Measurements from ENCODE around the gene MINDY4B. TPM values are rescaled to one million over a fixed set of nuclear protein-coding genes. Genes with fewer than 3 reads are reported as not detected.

The MINDY4B gene
- total and polyA plus RNA-seq, 4 donors, result not detected

- WGBS, 2 donors, result 90% methylated on average over 6 of the region's 6 CpGs
- intact Hi-C loops (cut with DNase I), result no loop called here
- Histone ChIP-seq H3K36me3 (ENCODE audit: control insufficient read depth in 1 of 2, insufficient read depth in 2 of 2, low read length in 1 of 2) (no peaks in the 10 kb centered on the region), H3K9me3 (ENCODE audit: control insufficient read depth, low read length) (peaks cover 2% of the 10 kb centered on the region), H3K4me3 (ENCODE audit: low read length in 2 of 2) (no peak overlapping the region), H3K27me3 (ENCODE audit: control insufficient read depth in 1 of 2, insufficient read depth in 2 of 2, low read length in 1 of 2) (no peaks in the 10 kb centered on the region), H3K27ac (ENCODE audit: low read depth in 1 of 2, low read length in 2 of 2) (no peak overlapping the region), H3K4me1 (ENCODE audit: control insufficient read depth in 1 of 2, insufficient read depth in 2 of 2, low read length in 2 of 2) (no peaks in the 10 kb centered on the region)
- DNase-seq (no peak), ATAC-seq (ENCODE audit: low FRiP score) (no peak)
Measured at GRCh38 chr3:150889106-150889505, 16.1 kb downstream of the MINDY4B start.

- H3K4me1 ChIP-seq (ENCODE audit: control insufficient read depth in 1 of 2, insufficient read depth in 2 of 2, low read length in 2 of 2), result no peaks in the 10 kb centered on the region
- no peak overlapping the region for H3K27ac ChIP-seq (ENCODE audit: low read depth in 1 of 2, low read length in 2 of 2)
- intact Hi-C loops (cut with DNase I), result no loop called here
- WGBS, 2 donors, result 95 to 96% methylated on average over 2 of the region's 2 CpGs
- H3K27me3 ChIP-seq (ENCODE audit: control insufficient read depth in 1 of 2, insufficient read depth in 2 of 2, low read length in 1 of 2), result no peaks in the 10 kb centered on the region
- no peak overlapping the region for H3K4me3 ChIP-seq (ENCODE audit: low read length in 2 of 2)
- H3K9me3 ChIP-seq (ENCODE audit: control insufficient read depth, low read length), result peaks cover 2% of the 10 kb centered on the region
- ATAC-seq (ENCODE audit: low FRiP score), result no peak
- DNase-seq, result no peak
- H3K36me3 ChIP-seq (ENCODE audit: control insufficient read depth in 1 of 2, insufficient read depth in 2 of 2, low read length in 1 of 2), result peaks cover 0 to 2% of the 10 kb centered on the region in 2 donors
Measured at GRCh38 chr3:150887031-150887430, 18.2 kb downstream of the MINDY4B start.

- intact Hi-C loops (cut with DNase I), result no loop called here
Measured at GRCh38 chr3:150885535-150885934, 19.7 kb downstream of the MINDY4B start.

GRCh38 chr3:150878996-150879575, 26.2 kb downstream of the MINDY4B start:
- WGBS, 2 donors, result 24 to 36% methylated on average over 2 of the region's 2 CpGs
- H3K9me3 ChIP-seq (ENCODE audit: control insufficient read depth, low read length), result no peaks in the 10 kb centered on the region
- DNase-seq (no peak), ATAC-seq (ENCODE audit: low FRiP score) (no peak)
- peaks cover 0 to 2% of the 10 kb centered on the region in 2 donors for H3K36me3 ChIP-seq (ENCODE audit: control insufficient read depth in 1 of 2, insufficient read depth in 2 of 2, low read length in 1 of 2)
- intact Hi-C loops (cut with DNase I), result loop anchor here in 1 of 2 donors (10.0 kb wide), 1 partner anchor 266 kb away; no protein-coding TSS in a partner anchor
- no peaks in the 10 kb centered on the region for H3K27me3 ChIP-seq (ENCODE audit: control insufficient read depth in 1 of 2, insufficient read depth in 2 of 2, low read length in 1 of 2)
- H3K27ac ChIP-seq (ENCODE audit: low read depth in 1 of 2, low read length in 2 of 2), result no peak overlapping the region
- H3K4me3 ChIP-seq (ENCODE audit: low read length in 2 of 2), result no peak overlapping the region
- peaks cover 2 to 7% of the 10 kb centered on the region in 2 donors for H3K4me1 ChIP-seq (ENCODE audit: control insufficient read depth in 1 of 2, insufficient read depth in 2 of 2, low read length in 2 of 2)

More at GRCh38 chr3:150885535-150885934, 19.7 kb downstream of the MINDY4B start:
- Histone ChIP-seq H3K36me3 (ENCODE audit: control insufficient read depth in 1 of 2, insufficient read depth in 2 of 2, low read length in 1 of 2) (peaks cover 0 to 2% of the 10 kb centered on the region in 2 donors), H3K27me3 (ENCODE audit: control insufficient read depth in 1 of 2, insufficient read depth in 2 of 2, low read length in 1 of 2) (no peaks in the 10 kb centered on the region), H3K4me1 (ENCODE audit: control insufficient read depth in 1 of 2, insufficient read depth in 2 of 2, low read length in 2 of 2) (no peaks in the 10 kb centered on the region), H3K9me3 (ENCODE audit: control insufficient read depth, low read length) (peaks cover 2% of the 10 kb centered on the region), H3K27ac (ENCODE audit: low read depth in 1 of 2, low read length in 2 of 2) (no peak overlapping the region), H3K4me3 (ENCODE audit: low read length in 2 of 2) (no peak overlapping the region)
- no peak for DNase-seq
- ATAC-seq (ENCODE audit: low FRiP score), result no peak
- 60% methylated on average over 3 of the region's 3 CpGs for whole genome bisulfite sequencing, 2 donors

- intact Hi-C loops (cut with DNase I), result loop anchor here in 1 of 2 donors (10.0 kb wide), 1 partner anchor 267 kb away; no protein-coding TSS in a partner anchor
- 93 to 96% methylated on average over 1 of the region's 1 CpG for WGBS, 2 donors
- no peak overlapping the region for H3K4me3 ChIP-seq (ENCODE audit: low read length in 2 of 2)
- peaks cover 2 to 7% of the 10 kb centered on the region in 2 donors for H3K4me1 ChIP-seq (ENCODE audit: control insufficient read depth in 1 of 2, insufficient read depth in 2 of 2, low read length in 2 of 2)
- DNase-seq, result no peak
- no peaks in the 10 kb centered on the region for H3K27me3 ChIP-seq (ENCODE audit: control insufficient read depth in 1 of 2, insufficient read depth in 2 of 2, low read length in 1 of 2)
- no peaks in the 10 kb centered on the region for H3K9me3 ChIP-seq (ENCODE audit: control insufficient read depth, low read length)
- no peaks in the 10 kb centered on the region for H3K36me3 ChIP-seq (ENCODE audit: control insufficient read depth in 1 of 2, insufficient read depth in 2 of 2, low read length in 1 of 2)
- H3K27ac ChIP-seq (ENCODE audit: low read depth in 1 of 2, low read length in 2 of 2), result no peak overlapping the region
- no peak for ATAC-seq (ENCODE audit: low FRiP score)
Measured at GRCh38 chr3:150878290-150878689, 26.9 kb downstream of the MINDY4B start.

- ATAC-seq (ENCODE audit: low FRiP score), result no peak
Measured at GRCh38 chr3:150877303-150877702, 27.9 kb downstream of the MINDY4B start.

GRCh38 chr3:150876611-150877265, 28.5 kb downstream of the MINDY4B start:
- H3K36me3 ChIP-seq (ENCODE audit: control insufficient read depth in 1 of 2, insufficient read depth in 2 of 2, low read length in 1 of 2), result no peaks in the 10 kb centered on the region
- intact Hi-C loops (cut with DNase I), result loop anchor here in 1 of 2 donors (10.0 kb wide), 1 partner anchor 268 kb away; no protein-coding TSS in a partner anchor
- ATAC-seq (ENCODE audit: low FRiP score), result no peak
- H3K27ac ChIP-seq (ENCODE audit: low read depth in 1 of 2, low read length in 2 of 2), result no peak overlapping the region
- H3K9me3 ChIP-seq (ENCODE audit: control insufficient read depth, low read length), result no peaks in the 10 kb centered on the region
- H3K4me1 ChIP-seq (ENCODE audit: control insufficient read depth in 1 of 2, insufficient read depth in 2 of 2, low read length in 2 of 2), result peaks cover 2 to 7% of the 10 kb centered on the region in 2 donors
- H3K27me3 ChIP-seq (ENCODE audit: control insufficient read depth in 1 of 2, insufficient read depth in 2 of 2, low read length in 1 of 2), result no peaks in the 10 kb centered on the region
- DNase-seq, result no peak
- no peak overlapping the region for H3K4me3 ChIP-seq (ENCODE audit: low read length in 2 of 2)
- WGBS, 2 donors, result 90% methylated on average over 6 of the region's 6 CpGs

More at GRCh38 chr3:150877303-150877702, 27.9 kb downstream of the MINDY4B start:
- Histone ChIP-seq H3K9me3 (ENCODE audit: control insufficient read depth, low read length) (no peaks in the 10 kb centered on the region), H3K27ac (ENCODE audit: low read depth in 1 of 2, low read length in 2 of 2) (no peak overlapping the region), H3K27me3 (ENCODE audit: control insufficient read depth in 1 of 2, insufficient read depth in 2 of 2, low read length in 1 of 2) (no peaks in the 10 kb centered on the region), H3K36me3 (ENCODE audit: control insufficient read depth in 1 of 2, insufficient read depth in 2 of 2, low read length in 1 of 2) (no peaks in the 10 kb centered on the region), H3K4me3 (ENCODE audit: low read length in 2 of 2) (no peak overlapping the region), H3K4me1 (ENCODE audit: control insufficient read depth in 1 of 2, insufficient read depth in 2 of 2, low read length in 2 of 2) (peaks cover 2 to 7% of the 10 kb centered on the region in 2 donors)
- DNase-seq, result no peak
- intact Hi-C loops (cut with DNase I), result loop anchor here in 1 of 2 donors (10.0 kb wide), 1 partner anchor 267 kb away; no protein-coding TSS in a partner anchor
- 90 to 93% methylated on average over 3 of the region's 3 CpGs for WGBS, 2 donors

- intact Hi-C loops (cut with DNase I), result loop anchor here in 1 of 2 donors (10.0 kb wide), 1 partner anchor 269 kb away; no protein-coding TSS in a partner anchor
- H3K4me3 ChIP-seq (ENCODE audit: low read length in 2 of 2), result no peak overlapping the region
- no peak for DNase-seq
- H3K4me1 ChIP-seq (ENCODE audit: control insufficient read depth in 1 of 2, insufficient read depth in 2 of 2, low read length in 2 of 2), result peaks cover 2 to 7% of the 10 kb centered on the region in 2 donors
- no peaks in the 10 kb centered on the region for H3K36me3 ChIP-seq (ENCODE audit: control insufficient read depth in 1 of 2, insufficient read depth in 2 of 2, low read length in 1 of 2)
- no peaks in the 10 kb centered on the region for H3K27me3 ChIP-seq (ENCODE audit: control insufficient read depth in 1 of 2, insufficient read depth in 2 of 2, low read length in 1 of 2)
- ATAC-seq (ENCODE audit: low FRiP score), result no peak
- 28 to 30% methylated on average over 2 of the region's 2 CpGs for WGBS, 2 donors
- H3K9me3 ChIP-seq (ENCODE audit: control insufficient read depth, low read length), result no peaks in the 10 kb centered on the region
- no peak overlapping the region for H3K27ac ChIP-seq (ENCODE audit: low read depth in 1 of 2, low read length in 2 of 2)
Measured at GRCh38 chr3:150875548-150875947, 29.7 kb downstream of the MINDY4B start.
